Psoas muscle (tissue), 8 donors: ENCODE measurements around the gene RNLS. TPM values are rescaled to one million over a fixed set of nuclear protein-coding genes. Genes with fewer than 3 reads are reported as not detected.

ENCODE experiments used
- ATAC-seq, 4 donors: fragments of 200-7000 bp; cut with Tn5 transposase; one replicate each; pipeline ENCODE4 v1.9.1; 2020; ENCODE audit warnings: moderate library complexity in 3 of 4, mild to moderate bottlenecking in 2 of 4
- DNase-seq, 2 donors: peaks; one replicate each; pipeline ENCODE4 v3.0.0-alpha.2; 2020
- H3K27ac ChIP-seq: fragments of 200-600 bp; one replicate; pipeline ENCODE4 v1.8.0; 2022
- H3K27me3 ChIP-seq, 3 donors: fragments of 200-600 bp in 1 of 3; one replicate each; pipeline versions ENCODE4 v1.6.1 to v1.8.0; 2013 to 2022; ENCODE audit warnings: low read length in 2 of 3, mild to moderate bottlenecking in 2 of 3, moderate library complexity in 1 of 3; ENCODE audit not compliant: insufficient read depth in 3 of 3
- H3K36me3 ChIP-seq, 2 donors: fragments of 200-600 bp in 1 of 2; one replicate each; pipeline versions ENCODE4 v1.6.1 to v1.8.0; 2013 to 2022; ENCODE audit warnings: low read depth in 1 of 2, mild to moderate bottlenecking in 1 of 2, moderate library complexity in 1 of 2; ENCODE audit not compliant: insufficient read depth in 1 of 2
- H3K4me1 ChIP-seq: fragments of 200-600 bp; one replicate; pipeline ENCODE4 v1.8.0; 2022
- H3K4me3 ChIP-seq: fragments of 200-600 bp; one replicate; pipeline ENCODE4 v1.8.0; 2022; ENCODE audit warnings: mild to moderate bottlenecking
- H3K9me3 ChIP-seq: fragments of 200-600 bp; one replicate; pipeline ENCODE4 v1.8.0; 2022
- WGBS, 3 donors: extraction: QIAGEN DNeasy Blood & Tissue Kit; methylation state at CpG; one replicate each; pipeline versions ENCODE4 v1.1.6 to v1.1.7; 2013; 5-methylcytosine and 5-hydroxymethylcytosine counted together
- intact Hi-C, 2 donors: fragments of 100-400 bp; cut with DNase I; formaldehyde crosslinking; loops; one replicate each; pipeline versions ENCODE4 v1.11.0 to v1.14.2; 2022
- polyA plus RNA-seq, 3 donors: library from polyadenylated mRNA; stranded (reverse); fragments of 200-250 nt; gene quantifications; one replicate each; pipeline ENCODE4 v1.2.3, GENCODE V29; 2013
- total RNA-seq, 4 donors: library from RNA; stranded (reverse); fragmentation: NEBNext Ultra II Directional in 2 of 4; extraction: Animal tissue kit (Norgen Biotek cat#: 25700) in 2 of 4; gene quantifications; one replicate each; pipeline versions ENCODE4 v1.2.1 to v1.2.4, GENCODE V29; 2021 to 2023
- TF ChIP-seq, protein P1 (sequence below): fragments of 200-600 bp; IDR thresholded peaks from one replicate; pipeline ENCODE4 v1.8.0; 2022; ENCODE audit warnings: antibody characterized with exemption
- donor health status: healthy with polysubstance abuse.
- donor health status: DM: no; HTN: no; CAD: no; lungs with moderate emphysema.
- donor health status: Bipolar disorder and iron deficiency.
- donor health status: healthy.
- donor health status: DM: yes; HTN: yes; CAD: no.
- donor health status: DM: no; HTN: no; CAD: no.
- donor health status: DM: no; HTN: no; CAD: no.
- donor health status: DM: yes; HTN: yes; CAD: no.

The RNLS gene
- total and polyA plus RNA-seq, 7 donors: 3.0 to 9.2 (median 6.7) TPM

DNA sequence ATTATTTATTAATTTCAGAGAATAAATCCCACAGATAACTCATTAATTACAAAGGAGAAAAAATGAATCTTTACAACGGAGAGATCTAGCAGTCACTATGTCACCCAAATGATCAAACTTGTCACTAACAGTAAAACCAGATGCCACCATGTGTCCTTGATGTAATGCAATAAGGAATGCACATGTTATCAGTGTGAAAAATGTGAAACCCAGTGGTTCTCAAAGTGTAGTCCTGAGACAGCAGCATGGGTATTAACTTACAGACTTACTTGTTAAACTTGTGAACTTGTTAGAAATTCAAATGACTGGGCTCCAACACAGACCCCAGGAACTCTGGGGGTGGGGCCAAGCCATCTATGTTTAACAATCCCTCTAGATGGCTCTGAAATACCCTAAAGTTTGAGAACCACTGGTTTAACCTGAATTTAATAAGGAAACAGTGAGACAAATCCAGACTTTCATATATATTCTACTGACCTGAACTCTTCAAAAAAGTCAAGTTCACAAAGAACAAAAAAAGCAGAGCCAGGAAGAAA lies 77.4 kb downstream of the RNLS start:
- no peaks in the 10 kb centered on the region for H3K9me3 ChIP-seq
- no peak overlapping the region for H3K4me3 ChIP-seq
- no peak for DNase-seq
- ATAC-seq: no peak
- TF ChIP-seq, protein P1, sequence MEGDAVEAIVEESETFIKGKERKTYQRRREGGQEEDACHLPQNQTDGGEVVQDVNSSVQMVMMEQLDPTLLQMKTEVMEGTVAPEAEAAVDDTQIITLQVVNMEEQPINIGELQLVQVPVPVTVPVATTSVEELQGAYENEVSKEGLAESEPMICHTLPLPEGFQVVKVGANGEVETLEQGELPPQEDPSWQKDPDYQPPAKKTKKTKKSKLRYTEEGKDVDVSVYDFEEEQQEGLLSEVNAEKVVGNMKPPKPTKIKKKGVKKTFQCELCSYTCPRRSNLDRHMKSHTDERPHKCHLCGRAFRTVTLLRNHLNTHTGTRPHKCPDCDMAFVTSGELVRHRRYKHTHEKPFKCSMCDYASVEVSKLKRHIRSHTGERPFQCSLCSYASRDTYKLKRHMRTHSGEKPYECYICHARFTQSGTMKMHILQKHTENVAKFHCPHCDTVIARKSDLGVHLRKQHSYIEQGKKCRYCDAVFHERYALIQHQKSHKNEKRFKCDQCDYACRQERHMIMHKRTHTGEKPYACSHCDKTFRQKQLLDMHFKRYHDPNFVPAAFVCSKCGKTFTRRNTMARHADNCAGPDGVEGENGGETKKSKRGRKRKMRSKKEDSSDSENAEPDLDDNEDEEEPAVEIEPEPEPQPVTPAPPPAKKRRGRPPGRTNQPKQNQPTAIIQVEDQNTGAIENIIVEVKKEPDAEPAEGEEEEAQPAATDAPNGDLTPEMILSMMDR: no peak
- no peaks in the 10 kb centered on the region for H3K36me3 ChIP-seq
- intact Hi-C loops: no loop called here
- H3K27me3 ChIP-seq: no peaks in the 10 kb centered on the region
- H3K27ac ChIP-seq: no peak overlapping the region
- 50 to 60% (median 59%) methylated on average over 1 of the region's 1 CpG for WGBS, 3 donors
- H3K4me1 ChIP-seq: no peaks in the 10 kb centered on the region

DNA sequence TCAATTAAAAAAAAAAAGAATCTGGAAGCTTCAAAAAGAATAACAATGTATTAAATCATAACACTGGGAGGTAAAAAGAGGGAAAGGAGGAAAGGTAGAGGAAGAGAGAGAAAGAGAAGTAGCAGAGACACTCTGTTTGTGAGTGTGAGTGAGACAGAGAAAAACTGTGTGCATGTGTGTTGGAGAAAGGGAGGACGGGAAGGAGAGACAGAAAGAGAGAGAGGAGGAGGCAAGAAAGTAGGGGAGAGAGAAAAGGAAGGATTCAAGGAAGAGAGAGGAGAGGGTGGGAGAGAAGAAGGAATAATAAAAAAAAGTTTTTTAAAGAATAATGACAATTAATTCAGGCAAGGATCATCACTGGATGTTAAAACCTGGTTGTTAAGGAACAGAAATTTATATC lies 77.9 kb downstream of the RNLS start:
- no peak for ATAC-seq
- Histone ChIP-seq H3K4me3 (no peak overlapping the region), H3K36me3 (no peaks in the 10 kb centered on the region), H3K27ac (no peak overlapping the region), H3K27me3 (no peaks in the 10 kb centered on the region), H3K4me1 (no peaks in the 10 kb centered on the region), H3K9me3 (no peaks in the 10 kb centered on the region)
- 65 to 82% (median 74%) methylated on average over 1 of the region's 1 CpG for WGBS, 3 donors
- DNase-seq: no peak
- intact Hi-C loops: no loop called here
- TF ChIP-seq, protein P1: no peak

DNA sequence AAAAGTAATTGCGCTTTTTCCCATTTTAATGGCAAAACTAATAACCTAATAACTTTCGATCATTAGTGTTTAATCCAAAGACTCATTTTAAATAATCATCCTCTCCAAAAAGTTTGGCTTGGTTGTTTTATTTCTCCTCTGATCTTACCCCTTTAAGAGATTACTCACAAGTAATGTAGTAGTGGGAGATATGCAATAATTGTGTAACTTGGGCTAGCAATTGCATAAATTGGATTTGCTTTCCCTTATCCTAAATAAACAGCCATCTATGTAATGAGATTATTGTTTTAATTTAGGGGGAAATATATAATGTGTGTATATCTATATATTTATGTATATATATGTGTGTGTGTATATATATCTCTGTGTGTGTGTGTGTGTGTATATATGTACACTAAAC lies 82.5 kb downstream of the RNLS start:
- TF ChIP-seq, protein P1: no peak
- Histone ChIP-seq H3K36me3 (no peaks in the 10 kb centered on the region), H3K27me3 (no peaks in the 10 kb centered on the region), H3K4me1 (no peaks in the 10 kb centered on the region), H3K27ac (no peak overlapping the region), H3K9me3 (no peaks in the 10 kb centered on the region), H3K4me3 (no peak overlapping the region)
- ATAC-seq: no peak
- intact Hi-C loops: no loop called here
- WGBS, 3 donors: 97 to 99% (median 99%) methylated on average over 2 of the region's 2 CpGs
- DNase-seq: no peak

DNA sequence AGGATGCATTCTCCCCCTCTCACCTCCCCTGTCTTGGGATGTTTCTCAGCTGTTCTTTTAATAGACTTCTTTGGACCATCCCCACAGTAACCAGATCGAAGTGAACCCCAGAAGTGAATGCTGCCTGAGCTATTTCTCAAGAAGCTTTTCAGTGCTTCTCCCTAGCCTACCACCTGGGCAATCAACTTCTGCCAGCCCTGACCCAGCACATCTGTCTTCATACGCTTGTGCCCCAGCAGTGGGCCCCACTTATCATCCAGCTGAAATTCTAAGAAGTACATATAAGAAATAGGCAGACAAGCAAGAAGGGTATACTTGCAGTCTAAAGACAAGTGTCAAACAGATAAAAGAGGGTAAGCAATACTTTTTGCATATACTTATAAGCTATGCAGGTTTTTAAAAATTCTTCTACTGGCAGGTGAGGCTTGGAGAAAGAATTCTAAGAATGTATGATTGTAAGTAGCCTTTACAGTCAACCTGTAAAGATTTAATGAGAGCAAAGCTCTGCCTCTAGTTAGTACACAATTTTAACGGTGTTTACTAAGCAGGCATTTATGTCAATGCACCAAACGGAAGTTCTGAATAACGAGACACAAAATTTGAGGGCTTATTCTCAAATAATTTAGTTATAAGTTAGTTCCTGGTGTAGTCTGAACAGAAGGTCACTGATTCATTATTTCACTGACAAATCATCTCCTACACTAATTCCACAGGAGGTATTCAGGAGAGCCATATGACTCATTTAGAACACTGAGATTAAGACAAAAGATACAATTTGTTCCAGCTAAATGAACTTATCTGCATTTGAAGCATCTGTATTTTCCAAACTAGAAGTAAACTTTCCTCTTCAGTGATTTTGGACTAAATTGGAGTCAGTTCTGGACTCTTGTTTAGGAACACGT lies 83.3 kb downstream of the RNLS start:
- H3K4me3 ChIP-seq: no peak overlapping the region
- TF ChIP-seq, protein P1: no peak
- no peak overlapping the region for H3K27ac ChIP-seq
- H3K4me1 ChIP-seq: no peaks in the 10 kb centered on the region
- no peaks in the 10 kb centered on the region for H3K36me3 ChIP-seq
- no peak for ATAC-seq
- intact Hi-C loops: no loop called here
- no peaks in the 10 kb centered on the region for H3K9me3 ChIP-seq
- no peaks in the 10 kb centered on the region for H3K27me3 ChIP-seq
- WGBS, 3 donors: 86 to 89% (median 87%) methylated on average over 6 of the region's 6 CpGs
- no peak for DNase-seq
